Immature natural killer cell (primary cell): ENCODE results near the gene USP9Y. TPM values are rescaled to one million over a fixed set of nuclear protein-coding genes. Genes with fewer than 3 reads are reported as not detected.

Experiments used
- DNase-seq, 3 donors: peaks; one replicate each; pipeline ENCODE4 v3.0.0; 2022; ENCODE audit warnings: mixed read lengths in 1 of 3
- H3K27ac Mint-ChIP-seq, 6 donors: one replicate each; pipeline ENCODE4 v1.8.0; 2020; ENCODE audit warnings: mixed read lengths in 6 of 6, mild to moderate bottlenecking in 5 of 6, inconsistent platforms in 4 of 6, moderate library complexity in 3 of 6
- H3K27me3 Mint-ChIP-seq, 3 donors: one replicate each; pipeline ENCODE4 v1.8.0; 2020 to 2021; ENCODE audit warnings: low read depth in 3 of 3, mild to moderate bottlenecking in 3 of 3, mixed read lengths in 3 of 3, moderate library complexity in 3 of 3, inconsistent platforms in 1 of 3
- H3K36me3 Mint-ChIP-seq, 3 donors: one replicate each; pipeline ENCODE4 v1.8.0; 2020; ENCODE audit warnings: mixed read lengths in 3 of 3, inconsistent platforms in 2 of 3, mild to moderate bottlenecking in 2 of 3
- H3K4me1 Mint-ChIP-seq, 2 donors: one replicate each; pipeline ENCODE4 v1.8.0; 2020; ENCODE audit warnings: inconsistent platforms in 2 of 2, mild to moderate bottlenecking in 2 of 2, mixed read lengths in 2 of 2, moderate library complexity in 1 of 2
- H3K4me3 Mint-ChIP-seq, 5 donors: one replicate each; pipeline ENCODE4 v1.8.0; 2020; ENCODE audit warnings: mild to moderate bottlenecking in 5 of 5, mixed read lengths in 5 of 5, inconsistent platforms in 3 of 5, moderate library complexity in 3 of 5
- H3K9me3 Mint-ChIP-seq, 6 donors: one replicate each; pipeline ENCODE4 v1.8.0; 2020; ENCODE audit warnings: mild to moderate bottlenecking in 6 of 6, mixed read lengths in 6 of 6, inconsistent platforms in 4 of 6, moderate library complexity in 3 of 6
- polyA plus RNA-seq, 3 donors: library from polyadenylated mRNA; unstranded; fragments of 300-500 nt; fragmentation: Illumina TruSeq; gene quantifications; one replicate each; pipeline ENCODE4 v1.2.3, GENCODE V29; 2021

The USP9Y gene
- polyA plus RNA-seq, 3 donors from 2014 or later = not detected

- Mint-ChIP-seq H3K36me3 (peaks cover 0 to 13% (median 0%) of the 10 kb centered on the region in 3 donors), H3K4me3 (no peak overlapping the region), H3K27me3 (no peaks in the 10 kb centered on the region), H3K9me3 (no peaks in the 10 kb centered on the region), H3K4me1 (no peaks in the 10 kb centered on the region), H3K27ac (no peak overlapping the region)
- DNase-seq = no peak
Measured at GRCh38 chrY:12729746-12730145, 28.7 kb downstream of the USP9Y start.

DNA sequence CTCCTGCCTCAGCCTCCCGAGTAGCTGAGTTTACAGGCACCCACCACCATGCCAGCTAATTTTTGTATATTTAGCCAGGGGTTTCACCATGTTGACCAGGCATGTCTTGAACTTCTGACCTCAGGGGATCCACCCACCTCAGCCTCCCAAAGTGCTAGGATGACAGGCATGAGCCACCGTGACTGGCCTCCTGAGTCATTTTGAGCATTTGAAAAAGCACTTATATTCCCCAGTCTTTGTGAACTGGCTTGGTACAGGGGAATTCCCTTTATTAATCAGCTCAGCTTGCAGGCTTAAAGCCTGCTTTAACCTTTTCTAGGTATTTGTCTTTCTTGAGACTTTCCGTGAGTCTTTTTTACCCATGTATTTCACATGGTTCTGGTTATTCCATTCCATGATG lies 32.6 kb downstream of the USP9Y start:
- no peaks in the 10 kb centered on the region for H3K4me1 Mint-ChIP-seq
- H3K27me3 Mint-ChIP-seq = no peaks in the 10 kb centered on the region
- no peaks in the 10 kb centered on the region for H3K9me3 Mint-ChIP-seq
- peaks cover 0 to 3% (median 0%) of the 10 kb centered on the region in 3 donors for H3K36me3 Mint-ChIP-seq
- H3K4me3 Mint-ChIP-seq = no peak overlapping the region
- DNase-seq = no peak
- H3K27ac Mint-ChIP-seq = no peak overlapping the region

- Mint-ChIP-seq H3K36me3 (peaks cover 0 to 3% (median 0%) of the 10 kb centered on the region in 3 donors), H3K9me3 (no peaks in the 10 kb centered on the region), H3K27me3 (no peaks in the 10 kb centered on the region), H3K4me3 (no peak overlapping the region), H3K27ac (no peak overlapping the region), H3K4me1 (no peaks in the 10 kb centered on the region)
- DNase-seq = no peak
Measured at GRCh38 chrY:12734051-12734450, 33.0 kb downstream of the USP9Y start.

GRCh38 chrY:12741414-12741813 lies 40.4 kb downstream of the USP9Y start:
- Mint-ChIP-seq H3K27ac (no peak overlapping the region), H3K9me3 (no peaks in the 10 kb centered on the region), H3K4me3 (no peak overlapping the region), H3K27me3 (no peaks in the 10 kb centered on the region), H3K4me1 (no peaks in the 10 kb centered on the region), H3K36me3 (peaks cover 0 to 13% (median 0%) of the 10 kb centered on the region in 3 donors)
- DNase-seq = no peak

- peaks cover 0 to 13% (median 0%) of the 10 kb centered on the region in 3 donors for H3K36me3 Mint-ChIP-seq
Measured at GRCh38 chrY:12742725-12743124, 41.7 kb downstream of the USP9Y start.

GRCh38 chrY:12744091-12744490 lies 43.1 kb downstream of the USP9Y start:
- no peak overlapping the region for H3K4me3 Mint-ChIP-seq
- DNase-seq = no peak
- no peaks in the 10 kb centered on the region for H3K4me1 Mint-ChIP-seq
- H3K27me3 Mint-ChIP-seq = peaks cover 0 to 4% (median 0%) of the 10 kb centered on the region in 3 donors
- H3K9me3 Mint-ChIP-seq = no peaks in the 10 kb centered on the region
- H3K27ac Mint-ChIP-seq = no peak overlapping the region
- H3K36me3 Mint-ChIP-seq = peaks cover 0 to 15% (median 0%) of the 10 kb centered on the region in 3 donors

More at GRCh38 chrY:12742725-12743124, 41.7 kb downstream of the USP9Y start:
- H3K9me3 Mint-ChIP-seq = no peaks in the 10 kb centered on the region
- no peak for DNase-seq
- no peak overlapping the region for H3K4me3 Mint-ChIP-seq
- no peaks in the 10 kb centered on the region for H3K4me1 Mint-ChIP-seq
- no peak overlapping the region for H3K27ac Mint-ChIP-seq
- H3K27me3 Mint-ChIP-seq = peaks cover 0 to 3% (median 0%) of the 10 kb centered on the region in 3 donors

DNA sequence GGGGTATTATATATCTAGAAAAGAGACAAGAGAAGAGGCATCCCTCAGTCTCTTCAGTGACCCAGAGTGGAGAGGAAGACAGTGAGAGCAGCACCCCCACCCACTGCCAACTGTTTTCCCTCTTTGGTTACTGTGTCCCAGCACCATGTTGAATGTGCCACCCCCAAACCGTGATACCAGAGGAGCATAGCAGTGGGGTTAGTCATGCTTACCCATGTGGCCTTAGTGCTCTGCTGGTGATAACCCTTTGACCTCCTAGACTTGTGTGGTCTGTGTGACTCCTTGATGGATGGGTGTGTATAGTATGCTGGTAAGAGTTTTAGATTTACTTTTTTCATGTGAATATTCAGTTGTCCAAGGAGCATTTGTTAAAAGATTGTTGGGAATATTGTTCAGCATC lies 48.3 kb downstream of the USP9Y start:
- H3K36me3 Mint-ChIP-seq = peaks cover 0 to 13% (median 0%) of the 10 kb centered on the region in 3 donors
- no peak overlapping the region for H3K4me3 Mint-ChIP-seq
- no peak overlapping the region for H3K27ac Mint-ChIP-seq
- H3K27me3 Mint-ChIP-seq = peaks cover 0 to 4% (median 0%) of the 10 kb centered on the region in 3 donors
- no peak for DNase-seq
- H3K9me3 Mint-ChIP-seq = no peaks in the 10 kb centered on the region
- H3K4me1 Mint-ChIP-seq = no peaks in the 10 kb centered on the region

DNA sequence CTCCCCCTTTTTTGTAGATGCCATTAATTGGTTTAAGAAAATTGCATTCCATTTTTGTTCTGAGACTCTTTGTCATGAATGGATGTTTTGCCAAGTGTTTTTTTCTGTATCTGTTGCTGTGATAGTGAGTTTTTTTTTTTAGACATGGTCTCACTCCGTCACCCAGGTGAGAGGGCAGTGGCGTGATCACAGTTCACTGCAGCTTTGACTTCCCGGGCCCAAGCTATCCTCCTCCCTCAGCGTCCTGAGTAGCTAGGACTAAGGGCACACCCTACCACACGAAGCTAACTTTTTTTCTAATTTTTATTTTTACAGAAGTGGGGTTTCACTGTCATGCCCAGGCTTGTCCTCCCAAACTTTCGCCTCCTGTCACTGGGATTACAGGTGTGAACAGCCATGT lies 51.8 kb downstream of the USP9Y start:
- no peak overlapping the region for H3K4me3 Mint-ChIP-seq
- DNase-seq = no peak
- H3K27me3 Mint-ChIP-seq = no peaks in the 10 kb centered on the region
- H3K27ac Mint-ChIP-seq = no peak overlapping the region
- H3K4me1 Mint-ChIP-seq = no peaks in the 10 kb centered on the region
- peaks cover 0 to 7% (median 0%) of the 10 kb centered on the region in 3 donors for H3K36me3 Mint-ChIP-seq
- no peaks in the 10 kb centered on the region for H3K9me3 Mint-ChIP-seq

DNA sequence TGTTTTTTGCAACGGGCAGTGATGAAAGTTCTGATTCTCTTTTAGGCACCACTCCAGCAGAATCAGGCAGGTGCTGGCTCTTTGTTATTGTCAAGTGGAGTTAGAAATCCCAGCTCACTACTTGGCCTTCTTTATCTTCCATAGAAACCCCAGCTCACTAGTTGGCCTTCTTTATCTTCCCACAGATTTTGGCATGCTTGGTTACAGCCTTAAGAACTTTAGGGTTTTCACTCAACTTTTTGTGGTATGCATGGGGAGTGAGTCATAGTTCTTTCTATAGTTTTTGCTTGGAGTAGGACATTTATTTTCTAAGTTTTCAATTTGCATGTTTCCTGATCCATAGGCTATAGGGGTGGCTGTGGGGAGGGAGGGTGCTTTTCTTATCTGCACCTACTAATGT lies 55.0 kb downstream of the USP9Y start:
- H3K36me3 Mint-ChIP-seq = no peaks in the 10 kb centered on the region
- H3K27me3 Mint-ChIP-seq = no peaks in the 10 kb centered on the region
- no peaks in the 10 kb centered on the region for H3K9me3 Mint-ChIP-seq
- no peaks in the 10 kb centered on the region for H3K4me1 Mint-ChIP-seq
- DNase-seq = no peak
- no peak overlapping the region for H3K27ac Mint-ChIP-seq
- no peak overlapping the region for H3K4me3 Mint-ChIP-seq

- Mint-ChIP-seq H3K27ac (no peak overlapping the region), H3K4me3 (no peak overlapping the region), H3K9me3 (no peaks in the 10 kb centered on the region), H3K4me1 (no peaks in the 10 kb centered on the region), H3K36me3 (no peaks in the 10 kb centered on the region), H3K27me3 (no peaks in the 10 kb centered on the region)
- no peak for DNase-seq
Measured at GRCh38 chrY:12765976-12766375, 64.9 kb downstream of the USP9Y start.

DNA sequence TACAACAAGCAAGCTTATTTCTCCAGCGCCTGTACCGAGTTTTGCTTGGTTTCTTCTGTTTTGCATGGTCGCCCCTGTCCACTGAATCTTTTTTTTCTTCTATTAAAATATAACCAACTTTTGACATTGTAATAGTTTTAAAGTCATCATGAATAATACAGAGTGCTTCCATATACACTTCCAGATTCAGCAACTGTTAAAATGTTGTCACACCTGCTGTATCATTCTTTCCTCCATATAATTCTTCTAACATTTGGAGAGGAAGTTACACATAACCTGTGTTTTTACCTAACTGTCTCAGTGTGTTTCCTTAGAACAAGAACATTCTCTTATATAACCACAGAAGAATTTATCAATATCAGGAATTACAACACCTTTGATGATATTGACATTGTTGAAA lies 83.5 kb downstream of the USP9Y start:
- H3K36me3 Mint-ChIP-seq = peaks cover 0 to 19% (median 0%) of the 10 kb centered on the region in 3 donors

GRCh38 chrY:12793999-12794398 lies 93.0 kb downstream of the USP9Y start:
- Mint-ChIP-seq H3K36me3 (peaks cover 0 to 25% (median 0%) of the 10 kb centered on the region in 3 donors), H3K27ac (no peak overlapping the region), H3K4me3 (peak overlapping the region in 1 of 5 donors; percentile 20), H3K9me3 (no peaks in the 10 kb centered on the region), H3K27me3 (no peaks in the 10 kb centered on the region), H3K4me1 (no peaks in the 10 kb centered on the region)
- DNase-seq = no peak

More for the DNA sequence above, 83.5 kb downstream of the USP9Y start:
- H3K9me3 Mint-ChIP-seq = no peaks in the 10 kb centered on the region
- no peak for DNase-seq
- no peaks in the 10 kb centered on the region for H3K4me1 Mint-ChIP-seq
- H3K27ac Mint-ChIP-seq = no peak overlapping the region
- no peak overlapping the region for H3K4me3 Mint-ChIP-seq
- no peaks in the 10 kb centered on the region for H3K27me3 Mint-ChIP-seq

- H3K36me3 Mint-ChIP-seq = peaks cover 0 to 3% (median 0%) of the 10 kb centered on the region in 3 donors
- H3K4me1 Mint-ChIP-seq = no peaks in the 10 kb centered on the region
- H3K27ac Mint-ChIP-seq = no peak overlapping the region
- no peak overlapping the region for H3K4me3 Mint-ChIP-seq
- no peaks in the 10 kb centered on the region for H3K9me3 Mint-ChIP-seq
- DNase-seq = no peak
- no peaks in the 10 kb centered on the region for H3K27me3 Mint-ChIP-seq
Measured at GRCh38 chrY:12808046-12808445, 107.0 kb downstream of the USP9Y start.

DNA sequence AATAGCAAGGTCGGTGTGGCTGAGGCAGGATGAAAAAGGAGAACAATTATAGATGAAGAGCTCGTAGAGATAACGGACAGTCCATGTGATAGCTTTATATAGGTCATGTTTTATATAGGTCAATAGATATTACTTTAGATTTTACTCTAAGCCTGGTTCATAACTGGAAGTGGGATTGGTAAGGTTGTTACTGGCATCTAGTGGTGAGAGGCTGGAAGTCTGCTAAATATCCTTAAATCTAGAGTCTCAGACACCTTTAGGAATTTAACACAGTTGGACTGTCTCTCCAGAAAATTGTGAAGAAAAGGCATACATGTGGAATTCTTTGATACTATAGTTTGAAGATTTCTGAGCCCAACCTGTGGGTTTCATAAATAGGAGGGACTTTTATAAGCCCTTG lies 108.0 kb downstream of the USP9Y start:
- H3K4me3 Mint-ChIP-seq = no peak overlapping the region

DNA sequence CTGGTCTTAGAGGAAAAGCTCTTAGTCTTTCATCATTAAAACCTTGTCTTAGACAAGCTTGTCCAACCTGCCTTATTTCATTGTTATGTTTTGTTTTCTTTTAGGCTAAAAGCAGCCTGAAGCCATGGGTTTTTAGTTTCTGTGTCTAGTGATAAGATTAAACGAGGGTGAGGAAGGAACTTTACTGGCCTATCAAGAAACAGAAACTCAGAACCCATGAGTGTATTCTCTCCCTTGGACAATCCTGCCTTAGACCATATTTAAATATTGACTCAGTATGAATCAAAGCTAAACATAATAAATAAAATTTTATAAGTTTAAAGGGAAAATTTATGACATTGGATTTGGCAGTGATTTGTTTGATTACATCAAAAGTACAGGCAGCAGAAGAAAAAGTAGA lies 122.4 kb downstream of the USP9Y start:
- Mint-ChIP-seq H3K4me3 (no peak overlapping the region), H3K27me3 (peaks cover 0 to 1% (median 0%) of the 10 kb centered on the region in 3 donors), H3K9me3 (no peaks in the 10 kb centered on the region), H3K4me1 (no peaks in the 10 kb centered on the region), H3K27ac (no peak overlapping the region), H3K36me3 (peaks cover 0 to 6% (median 0%) of the 10 kb centered on the region in 3 donors)
- DNase-seq = no peak

More for the DNA sequence above, 108.0 kb downstream of the USP9Y start:
- DNase-seq = no peak
- Mint-ChIP-seq H3K36me3 (no peaks in the 10 kb centered on the region), H3K27me3 (no peaks in the 10 kb centered on the region), H3K4me1 (no peaks in the 10 kb centered on the region), H3K9me3 (no peaks in the 10 kb centered on the region), H3K27ac (no peak overlapping the region)
